Measurements from ENCODE around the gene TCEAL1.
"Not testable (repeated sequence)": the region's sequence is repeated elsewhere in the genome, so short reads cannot be mapped to it uniquely, and the experiment has no call there.

TCEAL1 gene

GRCh38 chrX:103635436-103635835 is 6.7 kb downstream of the TCEAL1 start:
- DNase-seq (ENCODE audit: low spot score) = no peak

DNA sequence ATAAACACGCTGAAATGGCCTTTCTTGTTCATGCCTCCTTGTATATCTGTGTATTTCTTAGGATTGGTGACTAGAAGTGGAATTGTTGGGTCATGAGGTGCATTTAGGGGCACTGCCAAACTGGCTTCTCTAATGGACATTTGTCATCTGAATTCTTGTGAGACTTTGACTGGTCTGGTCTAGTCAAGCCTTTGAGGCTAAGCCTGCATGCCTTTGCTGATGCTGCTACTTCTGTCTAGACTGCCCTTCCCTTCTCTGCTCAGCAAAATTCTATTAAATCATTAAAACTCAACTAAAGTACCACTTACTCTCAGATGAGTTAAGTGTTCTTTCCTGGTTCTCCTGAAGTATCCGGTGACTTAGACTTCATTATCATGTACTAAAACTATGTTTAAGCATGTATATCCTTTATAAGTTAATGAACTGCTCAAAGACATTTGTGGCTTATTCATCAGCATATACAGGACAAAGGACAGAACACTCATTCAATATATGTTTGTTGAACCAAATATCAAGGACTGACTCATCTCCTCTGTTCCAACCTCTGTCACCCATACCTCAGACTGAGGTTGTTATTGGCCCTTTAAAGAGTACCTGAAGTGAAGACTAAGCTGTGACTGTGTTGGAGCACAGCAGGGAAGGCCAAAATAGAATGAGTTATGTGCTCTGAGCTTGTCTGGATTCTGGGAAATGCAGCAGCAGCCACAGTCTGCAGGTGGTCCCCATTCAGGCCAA is 9.0 kb downstream of the TCEAL1 start:
- DNase-seq (ENCODE audit: low spot score) = no peak

GRCh38 chrX:103638479-103639346 is 9.9 kb downstream of the TCEAL1 start:
- DNase-seq (ENCODE audit: low spot score) = not testable (repeated sequence)

DNA sequence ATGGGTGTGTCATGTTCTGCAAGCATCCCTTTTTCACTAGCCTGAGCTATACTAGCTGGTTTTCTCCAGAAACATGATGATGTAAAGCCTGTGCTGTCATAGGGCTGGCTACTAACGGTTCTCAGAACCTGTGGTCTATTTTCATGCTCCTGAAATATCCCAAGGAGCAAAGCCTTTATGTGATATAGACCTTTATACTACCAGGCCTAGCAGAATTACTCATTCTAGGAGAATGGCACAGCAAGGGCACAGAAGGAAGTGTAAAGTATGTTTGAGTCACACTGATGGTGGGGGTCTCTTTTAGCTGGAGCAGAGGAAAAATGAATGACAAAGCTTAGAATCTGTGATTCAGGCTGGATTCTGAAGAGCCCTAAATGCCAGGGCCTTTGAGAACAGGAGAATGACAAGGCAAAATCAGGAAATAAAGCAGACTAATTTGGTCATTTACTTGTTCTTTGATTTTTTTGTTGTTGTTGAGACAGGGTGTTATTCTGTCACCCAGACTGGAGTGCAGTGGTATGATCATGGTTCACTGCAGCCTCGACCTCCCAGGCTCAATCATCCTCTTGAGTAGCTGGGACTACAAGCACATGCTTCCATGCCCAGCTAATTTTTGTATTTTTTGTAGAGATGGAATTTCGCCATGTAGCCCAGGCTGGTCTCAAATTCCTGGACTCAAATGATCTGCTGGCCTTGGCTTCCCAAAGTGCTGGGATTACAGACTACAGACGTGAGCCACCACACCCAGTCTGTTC is 11.8 kb downstream of the TCEAL1 start:
- DNase-seq (ENCODE audit: low spot score) = no peak

- no peak for DNase-seq (ENCODE audit: low spot score)
Measured at GRCh38 chrX:103644125-103644524, 15.3 kb downstream of the TCEAL1 start.

DNA sequence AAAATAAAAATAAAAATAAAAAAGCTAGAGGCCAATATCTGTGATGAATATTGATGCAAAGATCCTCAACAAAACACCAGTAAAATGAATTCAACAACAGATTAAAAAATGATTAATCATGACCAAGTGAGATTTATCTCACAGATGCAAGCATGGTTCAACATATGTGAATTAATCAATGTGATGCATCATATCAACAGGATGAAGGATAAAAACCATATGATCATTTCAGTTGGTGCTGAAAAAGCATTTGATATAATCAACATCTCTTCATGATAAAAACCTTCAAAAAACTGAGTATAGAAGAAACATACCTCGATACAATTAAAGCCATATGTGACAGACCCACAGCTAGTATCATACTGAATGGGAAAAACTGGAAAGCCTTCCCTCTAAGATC is 18.9 kb downstream of the TCEAL1 start:
- no peak for DNase-seq (ENCODE audit: low spot score)

GRCh38 chrX:103651151-103651773 is 22.5 kb downstream of the TCEAL1 start:
- DNase-seq (ENCODE audit: low spot score) = no peak

DNA sequence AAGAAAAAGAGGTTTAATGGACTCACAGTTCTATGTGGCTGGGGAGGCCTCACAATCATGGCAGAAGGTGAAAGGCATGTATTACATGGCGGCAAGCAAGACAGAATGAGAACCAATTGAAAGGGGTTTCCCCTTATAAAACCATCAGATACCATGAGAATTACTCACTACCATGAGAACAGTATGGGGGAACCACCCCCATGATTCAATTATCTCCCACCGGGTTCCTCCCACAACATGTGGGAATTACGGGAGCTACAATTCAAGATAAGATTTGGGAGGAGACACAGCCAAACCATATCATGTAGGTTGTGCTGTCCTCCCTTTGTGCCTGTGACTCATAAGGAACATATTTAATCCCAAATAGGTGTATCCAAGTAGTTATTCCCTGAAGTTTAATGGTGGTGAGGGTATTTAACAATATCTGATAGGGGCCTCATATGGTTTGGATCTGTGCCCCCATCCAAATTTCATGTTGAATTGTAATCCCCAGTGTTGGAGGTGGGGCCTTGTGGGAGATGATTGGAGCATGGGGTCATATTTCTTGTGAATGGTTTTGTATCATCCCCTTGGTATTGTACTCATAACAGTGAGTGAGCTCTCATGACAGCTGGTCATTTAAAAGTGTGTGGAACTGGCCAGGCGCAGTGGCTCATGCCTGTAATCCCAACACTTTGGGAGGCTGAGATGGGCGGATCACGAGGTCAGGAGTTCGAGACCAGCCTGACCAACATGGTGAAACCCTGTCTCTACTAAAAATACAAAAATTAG is 26.6 kb downstream of the TCEAL1 start:
- DNase-seq (ENCODE audit: low spot score) = not testable (repeated sequence)

DNA sequence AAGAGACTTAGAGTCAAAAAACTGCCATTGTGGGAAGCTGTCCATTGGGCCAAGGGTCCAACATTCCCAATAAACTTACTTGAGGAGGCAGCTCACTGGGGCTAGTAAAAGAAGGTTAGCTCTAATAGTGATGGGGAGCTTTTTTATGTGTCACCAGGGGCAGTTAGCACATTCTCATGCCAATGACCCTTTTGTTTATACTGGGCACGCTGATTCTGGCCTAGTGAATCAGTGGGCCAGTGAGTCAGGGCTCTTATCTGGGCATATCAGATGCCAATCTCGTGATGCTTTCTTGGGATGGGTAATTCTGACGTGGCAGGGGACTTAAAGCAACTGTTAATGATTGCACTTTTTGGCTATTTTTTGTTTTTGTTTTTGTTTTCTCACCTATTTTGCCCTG is 27.8 kb downstream of the TCEAL1 start:
- DNase-seq (ENCODE audit: low spot score) = no peak

DNA sequence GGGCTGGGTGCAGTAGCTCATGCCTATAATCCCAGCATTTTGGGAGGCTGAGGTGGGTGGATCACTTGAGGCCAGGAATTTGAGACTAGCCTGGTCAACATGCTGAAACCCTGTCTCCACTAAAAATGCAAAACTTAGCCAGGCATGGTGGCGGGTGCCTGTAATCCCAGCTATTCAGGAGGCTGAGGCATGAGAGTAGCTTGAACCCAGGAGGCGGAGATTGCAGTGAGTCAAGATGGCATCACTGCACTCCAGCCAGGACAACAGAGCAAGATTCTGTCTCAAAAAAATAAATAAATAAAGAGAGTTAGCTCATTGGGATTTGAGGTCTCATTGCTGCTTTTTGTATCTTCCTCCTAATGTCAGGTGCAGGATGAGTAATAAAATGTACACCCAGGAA is 28.3 kb downstream of the TCEAL1 start:
- not testable (repeated sequence) for DNase-seq (ENCODE audit: low spot score)

- peak; percentile 35 for DNase-seq (ENCODE audit: low spot score)
Measured at GRCh38 chrX:103658681-103659433, 30.1 kb downstream of the TCEAL1 start.

DNA sequence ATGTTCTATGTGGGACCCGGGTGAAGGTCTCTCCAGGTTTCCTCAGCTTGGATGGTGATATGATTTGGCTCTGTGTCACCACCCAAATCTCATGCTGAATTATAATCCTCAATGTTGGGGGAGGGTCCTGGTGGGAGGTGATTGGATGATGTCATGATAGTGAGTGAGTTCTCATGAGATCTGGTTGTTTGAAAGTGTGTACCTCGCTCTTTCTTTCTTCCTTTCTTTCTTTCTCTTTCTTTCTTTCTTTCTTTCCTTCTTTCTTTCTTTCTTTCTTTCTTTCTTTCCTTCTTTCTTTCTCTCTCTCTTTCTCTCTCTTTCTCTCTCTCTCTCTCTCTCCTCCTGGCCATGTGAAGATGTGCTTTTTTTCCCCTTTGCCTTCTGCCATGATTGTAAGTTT is 30.7 kb downstream of the TCEAL1 start:
- not testable (repeated sequence) for DNase-seq (ENCODE audit: low spot score)

DNA sequence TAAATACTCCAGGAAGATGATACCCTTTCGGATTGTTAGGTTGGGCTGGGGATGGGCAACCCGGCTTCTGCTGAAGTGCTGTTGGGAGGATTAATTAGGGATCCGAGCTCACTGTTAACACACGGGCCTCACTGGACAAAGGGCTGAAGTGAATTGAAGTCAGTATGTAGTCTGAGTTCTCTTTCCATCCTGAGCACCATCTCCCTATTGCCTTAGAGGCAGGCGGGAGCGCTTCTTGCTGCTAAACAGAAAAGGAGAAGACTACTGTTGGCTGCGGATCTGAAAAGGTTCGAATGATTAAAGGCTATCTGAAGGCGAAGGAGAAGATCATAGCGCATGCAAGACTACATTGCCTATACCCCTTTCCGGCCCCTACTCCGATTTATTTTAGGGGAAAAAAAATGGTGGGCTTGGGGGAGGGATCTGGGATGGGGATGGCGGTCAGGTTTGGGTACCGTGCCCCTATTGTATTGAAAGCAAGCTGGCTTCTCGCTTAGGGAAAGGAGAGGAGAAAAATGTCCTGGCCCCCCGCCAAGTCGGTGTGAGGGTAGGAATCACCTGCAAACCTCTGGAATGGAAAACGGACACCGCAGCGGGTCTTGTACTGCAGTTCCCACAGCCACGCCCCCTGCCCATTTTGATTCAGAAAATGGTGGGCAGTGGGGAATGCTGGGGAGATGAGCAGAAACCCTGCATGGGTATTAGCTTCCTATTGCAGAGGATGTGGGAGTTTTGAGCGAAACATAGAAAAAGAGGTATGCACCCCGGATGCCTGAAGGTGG is 35.4 kb downstream of the TCEAL1 start:
- no peak for DNase-seq (ENCODE audit: low spot score)

- no peak for DNase-seq (ENCODE audit: low spot score)
Measured at GRCh38 chrX:103666202-103667107, 37.7 kb downstream of the TCEAL1 start.

GRCh38 chrX:103669745-103670144 is 41.0 kb downstream of the TCEAL1 start:
- DNase-seq (ENCODE audit: low spot score) = no peak

- no peak for DNase-seq (ENCODE audit: low spot score)
Measured at GRCh38 chrX:103674531-103675454, 46.0 kb downstream of the TCEAL1 start.

DNA sequence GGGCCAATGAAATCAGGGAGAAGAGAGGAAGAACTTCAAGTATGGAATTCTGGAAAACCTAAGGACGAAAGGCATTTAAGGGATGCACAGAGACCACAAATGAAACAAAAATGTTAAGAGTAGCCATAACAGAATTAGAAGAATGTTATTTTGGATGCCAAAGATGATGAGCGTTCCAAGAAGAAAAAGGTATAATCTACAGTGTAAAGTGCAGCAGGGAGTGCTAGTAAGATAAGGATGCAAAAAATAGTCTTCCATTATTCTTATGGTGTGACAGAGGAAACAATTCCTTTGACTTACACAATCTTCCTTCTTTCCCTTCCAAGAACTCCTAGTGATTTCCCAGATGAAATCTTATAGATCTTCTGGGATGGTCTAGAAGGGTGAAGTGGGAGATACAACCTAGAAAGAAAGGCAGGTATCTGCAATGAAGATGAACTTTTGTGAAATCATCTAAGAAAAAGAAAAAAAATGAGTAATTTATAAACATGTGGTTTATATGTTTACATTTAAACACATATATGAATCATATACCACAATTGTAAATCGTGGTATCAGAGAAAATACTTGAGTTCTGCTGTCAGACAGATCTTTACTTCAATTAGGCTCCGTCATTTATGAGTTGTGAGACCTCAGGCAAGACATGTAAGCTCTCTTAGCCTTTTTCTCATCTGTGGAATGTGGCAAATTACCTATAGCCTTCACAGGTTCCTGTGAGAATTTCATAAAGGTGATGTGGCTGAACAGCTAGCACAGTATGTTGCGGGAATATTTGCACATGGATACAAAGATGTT is 49.6 kb downstream of the TCEAL1 start:
- DNase-seq (ENCODE audit: low spot score) = no peak

All from D341Med (cell line).